Measurements from ENCODE around the gene PFDN6. TPM values are rescaled to one million over a fixed set of nuclear protein-coding genes. Genes with fewer than 3 reads are reported as not detected.
A peak's percentile ranks its signal among the peaks of the same experiment; 100 is the strongest.

The PFDN6 gene
- polyA plus RNA-seq, 3 donors, result 26.0 to 36.2 (median 28.4) TPM

GRCh38 chr6:33298773-33299236 is 9.4 kb downstream of the PFDN6 start, which contains the start of gene RGL2:
Gene RGL2 (minus strand): TSS chr6:33298942. CDS start chr6:33298610, 332 bp downstream.
- H3K9me3 Mint-ChIP-seq, result peaks cover 0 to 7% (median 0%) of the 10 kb centered on the region in 7 donors
- Histone ChIP-seq H3K4me3 (replicated peaks in 1 of 3; ENCODE audit: low read depth in 2 of 3, low read length in 3 of 3) (peak within 1 kb of the TSS; percentile 75 to 95 (median 83)), H3K79me2 (ENCODE audit: insufficient read depth, low read length) (peaks cover 85% of the 10 kb centered on the region), H4K20me1 (ENCODE audit: insufficient read depth, low read length) (peaks cover 75% of the 10 kb centered on the region), H3K27me3 (ENCODE audit: control insufficient read depth in 2 of 2, insufficient read depth in 2 of 2, low read length in 2 of 2) (no peaks in the 10 kb centered on the region), H2AFZ (ENCODE audit: insufficient read depth, low read depth, low read length, poor library complexity, severe bottlenecking) (peak within 1 kb of the TSS; percentile 53), H3K4me1 (ENCODE audit: control insufficient read depth in 1 of 2, insufficient read depth in 2 of 2, low read length in 2 of 2) (peaks cover 34 to 36% of the 10 kb centered on the region in 2 donors), H3K4me2 (replicated peaks; ENCODE audit: extremely low read depth, low read length, poor library complexity, severe bottlenecking) (peak within 1 kb of the TSS; percentile 99), H3K9me3 (replicated peaks in 1 of 2; ENCODE audit: control insufficient read depth in 1 of 2, insufficient read depth in 1 of 2, low read length in 2 of 2) (no peaks in the 10 kb centered on the region), H3K36me3 (replicated peaks in 1 of 2; ENCODE audit: control insufficient read depth in 1 of 2, insufficient read depth in 2 of 2, low read length in 2 of 2) (peaks cover 39 to 62% of the 10 kb centered on the region in 2 donors), H3K9ac (ENCODE audit: insufficient read depth, low read length, poor library complexity, severe bottlenecking) (peak within 1 kb of the TSS; percentile 78), H3K27ac (ENCODE audit: low read depth in 1 of 2, low read length in 2 of 2) (peak within 1 kb of the TSS; percentile 94 to 98)
- WGBS (ENCODE audit: insufficient coverage), result 0% methylated on average over 13 of the region's 34 CpGs
- H3K27ac Mint-ChIP-seq, result peak within 1 kb of the TSS; percentile 98 to 100 (median 100)
- H3K36me3 Mint-ChIP-seq, result peaks cover 40 to 60% of the 10 kb centered on the region in 2 donors
- intact Hi-C loops (cut with micrococcal nuclease), result loop anchor here (2.0 to 10.0 kb wide), 3 partner anchors 96 to 98 kb away; partner anchors contain the start of genes RXRB (in 2 of the 2), SLC39A7 (in 2 of the 2), HSD17B8 (in 1 of the 2) and KIFC1 (in 1 of the 2)
- H3K27me3 Mint-ChIP-seq (ENCODE audit: low read depth in 3 of 3), result peaks cover 0 to 3% (median 0%) of the 10 kb centered on the region in 3 donors
- peaks cover 47% of the 10 kb centered on the region for H3K4me1 Mint-ChIP-seq
- DNase-seq, result peak; percentile 79
- H3K4me3 Mint-ChIP-seq, result peak within 1 kb of the TSS; percentile 100
- no peak for TF ChIP-seq CTCF (IDR thresholded peaks at IDR 0.05)

- H3K27me3 Mint-ChIP-seq (ENCODE audit: low read depth in 3 of 3), result peaks cover 0 to 3% (median 0%) of the 10 kb centered on the region in 3 donors
- peak overlapping the region; percentile 98 to 100 (median 100) for H3K27ac Mint-ChIP-seq
- H3K9me3 ChIP-seq (replicated peaks in 1 of 2; ENCODE audit: control insufficient read depth in 1 of 2, insufficient read depth in 1 of 2, low read length in 2 of 2), result no peaks in the 10 kb centered on the region
- peaks cover 39 to 62% of the 10 kb centered on the region in 2 donors for H3K36me3 ChIP-seq (replicated peaks in 1 of 2; ENCODE audit: control insufficient read depth in 1 of 2, insufficient read depth in 2 of 2, low read length in 2 of 2)
- peak overlapping the region; percentile 75 to 95 (median 83) for H3K4me3 ChIP-seq (replicated peaks in 1 of 3; ENCODE audit: low read depth in 2 of 3, low read length in 3 of 3)
- H3K9me3 Mint-ChIP-seq, result peaks cover 0 to 7% (median 0%) of the 10 kb centered on the region in 7 donors
- H3K4me2 ChIP-seq (replicated peaks; ENCODE audit: extremely low read depth, low read length, poor library complexity, severe bottlenecking), result peak overlapping the region; percentile 99
- peak; percentile 87 for TF ChIP-seq CTCF (IDR thresholded peaks at IDR 0.05)
- WGBS (ENCODE audit: insufficient coverage), result 0% methylated on average over 46 of the region's 54 CpGs
- intact Hi-C loops (cut with micrococcal nuclease), result loop anchor here (2.0 to 10.0 kb wide), 3 partner anchors 95 to 99 kb away; partner anchors contain the start of genes RXRB (in 2 of the 2), SLC39A7 (in 2 of the 2), HSD17B8 (in 1 of the 2) and KIFC1 (in 1 of the 2)
- H4K20me1 ChIP-seq (ENCODE audit: insufficient read depth, low read length), result peaks cover 75% of the 10 kb centered on the region
- peak overlapping the region; percentile 53 for H2AFZ ChIP-seq (ENCODE audit: insufficient read depth, low read depth, low read length, poor library complexity, severe bottlenecking)
- H3K4me3 Mint-ChIP-seq, result peak overlapping the region; percentile 100
- DNase-seq, result peak; percentile 85 to 88 (median 87)
- peaks cover 46% of the 10 kb centered on the region for H3K4me1 Mint-ChIP-seq
- peaks cover 40 to 61% of the 10 kb centered on the region in 2 donors for H3K36me3 Mint-ChIP-seq
- H3K27me3 ChIP-seq (ENCODE audit: control insufficient read depth in 2 of 2, insufficient read depth in 2 of 2, low read length in 2 of 2), result no peaks in the 10 kb centered on the region
- peak overlapping the region; percentile 78 for H3K9ac ChIP-seq (ENCODE audit: insufficient read depth, low read length, poor library complexity, severe bottlenecking)
- H3K79me2 ChIP-seq (ENCODE audit: insufficient read depth, low read length), result peaks cover 88% of the 10 kb centered on the region
- peak overlapping the region; percentile 94 to 98 for H3K27ac ChIP-seq (ENCODE audit: low read depth in 1 of 2, low read length in 2 of 2)
- peaks cover 34 to 36% of the 10 kb centered on the region in 2 donors for H3K4me1 ChIP-seq (ENCODE audit: control insufficient read depth in 1 of 2, insufficient read depth in 2 of 2, low read length in 2 of 2)
These were observed 10.0 kb downstream of the PFDN6 start for GRCh38 chr6:33299237-33299944.
